Activated CD8-positive, alpha-beta memory T cell treated with anti-CD3 and anti-CD28 coated beads for 1 hour (primary cell): ENCODE results near the gene G6PD.
A peak's percentile ranks its signal among the peaks of the same experiment; 100 is the strongest.

Source experiments
- DNase-seq, 2 donors: peaks; one replicate each; pipeline ENCODE4 v3.0.0-alpha.2; 2020; ENCODE audit warnings: low read depth in 1 of 2; ENCODE audit errors: extremely low read depth in 1 of 2

Gene G6PD

DNA sequence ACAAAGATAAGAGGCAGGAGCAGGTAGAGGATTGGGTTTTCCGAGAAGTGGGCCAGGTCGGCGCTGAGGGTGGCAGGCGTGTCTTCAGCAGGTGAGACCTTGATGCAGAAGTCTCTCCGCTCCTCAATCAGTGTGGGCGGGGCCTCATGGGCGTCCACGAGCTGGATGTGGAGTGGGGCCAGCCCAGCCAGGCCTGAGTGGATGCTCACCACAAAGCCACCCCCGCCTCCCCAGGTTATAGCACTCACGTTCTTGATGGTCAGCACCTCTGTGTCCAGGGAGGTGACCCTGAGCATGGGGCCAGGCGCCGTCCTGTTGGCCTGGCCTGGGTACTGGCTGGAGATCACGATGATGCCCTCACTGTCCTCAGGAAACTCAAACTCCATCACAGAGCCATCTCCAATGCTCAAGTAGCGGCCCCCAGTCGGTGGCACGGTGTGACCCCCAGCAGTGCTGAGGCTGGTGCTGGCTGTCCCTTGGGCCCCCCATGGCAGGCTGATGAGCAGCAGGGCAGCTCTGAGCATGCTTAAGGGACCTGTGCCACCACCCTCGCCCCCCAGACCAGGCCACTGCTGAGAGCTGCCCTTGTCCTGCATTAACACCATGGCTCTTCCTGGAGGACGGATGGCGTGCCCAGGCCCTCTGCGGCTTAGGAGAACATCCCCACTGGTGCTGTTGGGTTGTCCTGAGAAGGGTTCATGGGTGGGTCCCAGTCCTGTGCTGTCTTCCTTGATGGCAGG lies 58.1 kb downstream of the G6PD start:
- no peak for DNase-seq

GRCh38 chrX:154487518-154488290 lies 58.9 kb downstream of the G6PD start:
- DNase-seq = no peak

DNA sequence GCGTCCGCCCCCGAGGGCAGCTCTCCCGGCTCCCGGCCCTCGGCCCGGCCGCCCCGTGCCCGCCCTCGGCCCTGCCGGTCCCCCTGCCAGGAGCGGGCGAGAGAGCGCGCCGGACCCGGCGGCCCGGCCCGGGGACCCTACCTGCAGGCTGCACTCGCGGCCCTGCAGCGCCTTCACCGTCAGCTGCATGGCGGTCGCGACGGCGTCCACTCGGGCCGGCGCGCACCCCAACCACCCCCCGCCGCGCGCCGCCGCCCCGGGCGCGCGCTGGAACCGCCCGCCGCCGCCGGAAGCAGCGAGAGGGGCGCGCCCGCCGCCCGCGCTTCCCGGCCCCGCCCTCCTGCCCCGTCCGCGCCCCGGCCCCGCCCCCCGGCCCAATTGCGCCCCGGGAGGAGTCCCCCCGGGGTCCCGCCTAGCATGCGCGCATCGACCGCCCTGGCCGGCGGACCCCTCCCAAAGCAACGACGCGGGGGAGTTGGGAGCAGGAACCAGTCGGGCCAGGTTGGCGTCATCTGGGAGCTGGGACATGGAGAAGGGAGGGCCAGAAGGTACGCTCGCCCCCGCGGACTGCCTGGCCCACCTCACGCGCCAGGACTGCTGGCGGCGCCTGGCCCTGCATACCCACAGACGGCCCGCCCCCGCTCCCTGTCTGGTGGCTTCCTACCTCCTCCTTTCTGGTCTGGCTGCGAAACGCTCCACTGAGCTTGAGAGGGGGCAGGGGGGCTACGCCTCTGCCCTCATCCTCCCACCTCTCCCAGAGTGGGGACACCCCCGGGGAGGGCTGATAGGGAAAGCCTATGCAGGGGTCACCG lies 60.0 kb downstream of the G6PD start, which contains the start of gene UBL4A:
TSS of gene UBL4A (minus strand) at position 220 of the 812 bp plus-strand sequence. CDS start at position 189, 31 bp downstream.
- peak in 1 of 2 donors; percentile 49 for DNase-seq

DNA sequence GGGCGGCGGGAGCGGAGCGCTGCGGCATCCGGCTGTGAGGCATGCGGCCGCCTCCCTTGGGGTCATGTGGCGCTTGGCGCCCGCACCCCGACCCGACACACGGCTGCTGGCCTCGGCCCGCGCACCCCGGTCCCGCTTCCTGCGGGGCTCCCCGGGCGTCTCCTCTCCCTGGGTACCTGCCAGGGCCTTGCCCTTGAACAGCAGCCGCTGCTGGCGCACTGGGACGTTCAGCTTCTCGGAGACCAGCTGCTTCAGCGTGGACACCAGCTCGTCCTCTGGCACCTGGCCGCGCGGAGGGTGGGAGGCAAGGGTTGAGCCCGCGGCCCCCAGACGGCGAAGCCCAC lies 60.6 kb downstream of the G6PD start:
- no peak for DNase-seq

DNA sequence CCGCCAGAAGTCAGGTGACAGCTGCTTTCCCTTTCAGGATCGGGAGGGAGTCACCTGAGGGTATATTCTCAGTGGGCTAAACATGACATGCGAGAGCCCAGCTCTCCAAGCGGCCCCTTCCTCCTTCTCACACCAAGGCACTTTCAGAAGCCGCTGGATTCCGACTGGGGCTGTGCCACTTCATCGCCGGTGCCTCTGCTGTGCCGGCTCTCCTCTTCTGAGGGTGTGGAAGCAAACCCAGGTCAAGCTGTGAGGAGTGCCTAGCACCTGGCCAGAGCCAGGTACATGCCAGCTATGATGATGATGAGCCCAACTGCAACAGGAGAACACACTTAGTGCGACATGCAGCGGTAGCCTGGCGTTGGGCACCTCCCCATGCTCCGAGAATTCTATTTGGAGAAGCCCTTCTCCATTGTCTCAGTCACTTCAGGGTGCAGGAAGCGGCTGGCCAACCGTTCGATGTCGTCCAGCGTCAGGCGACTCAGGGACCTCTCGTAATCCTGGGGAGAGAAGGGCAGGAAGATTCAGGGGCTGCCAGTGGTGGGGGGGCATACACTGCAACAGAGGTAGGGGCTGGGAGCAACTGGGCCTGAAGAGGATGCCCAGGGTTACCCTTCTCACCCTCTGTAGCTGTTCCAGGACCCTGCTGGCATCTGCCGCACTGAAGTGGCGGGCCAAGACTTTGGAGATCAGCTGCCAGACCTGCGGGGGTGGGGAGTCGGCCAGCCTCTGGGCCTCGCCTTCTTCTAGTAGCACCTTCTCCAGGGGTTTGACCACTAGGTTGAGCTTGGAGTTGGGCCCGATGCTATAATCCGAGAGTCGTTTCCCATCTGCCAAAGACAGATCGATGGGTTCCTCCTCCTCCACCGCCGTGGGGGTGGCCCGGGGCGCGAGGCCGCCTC lies 61.2 kb downstream of the G6PD start:
- DNase-seq = no peak

DNA sequence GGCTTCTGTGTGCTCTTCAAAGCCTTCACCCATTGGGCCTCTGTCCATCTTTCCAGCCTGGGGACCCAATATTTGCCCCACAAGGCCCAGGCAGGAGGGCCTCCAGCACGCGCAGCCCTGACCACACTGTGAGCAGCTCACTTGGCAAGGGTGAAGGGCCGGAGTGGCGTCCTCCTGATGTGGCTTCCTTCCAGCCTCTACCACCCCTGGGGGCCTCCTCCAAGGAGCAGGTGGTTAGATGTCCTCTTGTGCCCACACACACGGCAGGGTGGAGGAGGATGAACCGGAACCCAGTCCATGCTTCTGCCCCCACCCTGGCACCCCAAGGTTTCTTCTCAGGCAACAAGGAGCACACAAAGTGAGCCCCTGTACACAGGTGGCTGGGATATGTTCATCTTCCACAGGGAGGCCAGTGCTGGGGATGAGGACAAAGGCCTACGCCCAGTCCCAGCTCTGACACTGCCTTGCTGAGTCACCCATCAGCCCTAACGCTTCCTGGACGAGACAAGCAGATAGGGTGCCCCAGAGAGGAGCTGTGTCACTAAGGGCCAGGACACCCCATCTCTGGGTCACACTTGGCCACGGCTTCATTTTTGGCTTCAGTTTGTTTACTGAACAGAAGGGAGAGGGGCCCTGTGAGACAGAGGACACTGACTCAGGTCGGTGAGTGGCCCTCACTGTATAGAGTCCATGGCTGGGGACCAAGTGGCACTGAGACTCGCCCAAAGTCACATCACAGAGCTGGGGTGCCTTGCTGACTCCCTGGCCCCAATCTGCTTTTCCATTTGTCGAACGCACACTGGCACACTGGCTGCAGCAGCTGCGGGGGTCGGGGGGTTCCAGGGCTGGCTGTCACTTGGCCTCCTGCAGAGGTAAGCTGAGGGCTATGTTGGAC lies 62.1 kb downstream of the G6PD start:
- DNase-seq = no peak

- no peak for DNase-seq
These were observed 63.3 kb downstream of the G6PD start for GRCh38 chrX:154483325-154483724.

- no peak for DNase-seq
These were observed 63.9 kb downstream of the G6PD start for GRCh38 chrX:154482786-154483185.

- DNase-seq = no peak
These were observed 64.6 kb downstream of the G6PD start for GRCh38 chrX:154481911-154482601.
